CD4-positive, alpha-beta T cell (primary cell): ENCODE data around the gene CMTR1. TPM values are rescaled to one million over a fixed set of nuclear protein-coding genes. Genes with fewer than 3 reads are reported as not detected.

ENCODE experiments used
- ATAC-seq: fragments of 200-7000 bp; cut with Tn5 transposase; one replicate; pipeline ENCODE4 v1.10.0; 2022; ENCODE audit warnings: mild to moderate bottlenecking; ENCODE audit not compliant: poor library complexity
- CTCF ChIA-PET: fragments of 350-600 bp; sonication (Branson Sonifier 250); formaldehyde crosslinking; loops from one replicate; lab custom pipeline; 2021; ENCODE audit warnings: antibody characterized with exemption, inconsistent platforms; lab: Charles Lee
- POLR2A ChIA-PET: fragments of 350-600 bp; sonication (Branson Sonifier 250); formaldehyde crosslinking; loops from one replicate; lab custom pipeline; 2021; ENCODE audit warnings: antibody characterized with exemption, inconsistent platforms; lab: Charles Lee
- DNase-seq, 14 experiments: peaks; one replicate each; pipeline ENCODE4 v3.0.0-alpha.2; 2013 to 2020; ENCODE audit warnings: mixed read lengths in 2 of 14
- H3K27ac ChIP-seq, 2 donors: one replicate each; pipeline versions ENCODE4 v1.5.1 to v1.7.0; 2013; ENCODE audit warnings: low read length in 2 of 2, low read depth in 1 of 2, mild to moderate bottlenecking in 1 of 2
- H3K27me3 ChIP-seq, 2 experiments: 1 replicate in 1 of 2; 2 replicates in 1 of 2; pipeline versions ENCODE4 v1.6.1 to v1.7.0; 2013; ENCODE audit warnings: low read length in 2 of 2, control low read depth in 1 of 2, mild to moderate bottlenecking in 1 of 2, moderate library complexity in 1 of 2; ENCODE audit not compliant: insufficient read depth in 2 of 2, control insufficient read depth in 1 of 2
- H3K36me3 ChIP-seq: one replicate; pipeline ENCODE4 v1.6.1; 2013; ENCODE audit warnings: low read length, control low read depth; ENCODE audit not compliant: insufficient read depth
- H3K4me1 ChIP-seq: one replicate; pipeline ENCODE4 v1.6.1; 2013; ENCODE audit warnings: low read length, control low read depth; ENCODE audit not compliant: insufficient read depth
- H3K4me3 ChIP-seq: one replicate; pipeline ENCODE4 v1.5.1; 2013; ENCODE audit warnings: mild to moderate bottlenecking, low read length, moderate library complexity
- H3K9me3 ChIP-seq, 2 experiments: 1 replicate in 1 of 2; 2 replicates in 1 of 2; pipeline versions ENCODE4 v1.6.1 to v1.7.0; 2013; ENCODE audit warnings: low read length in 2 of 2, mild to moderate bottlenecking in 2 of 2, control low read depth in 1 of 2, moderate library complexity in 1 of 2; ENCODE audit not compliant: control insufficient read depth in 1 of 2, insufficient read depth in 1 of 2
- H3K27ac Mint-ChIP-seq: one replicate; pipeline ENCODE4 v1.8.0; 2020; ENCODE audit warnings: mixed read lengths
- H3K27me3 Mint-ChIP-seq: one replicate; pipeline ENCODE4 v1.8.0; 2021; ENCODE audit warnings: mixed read lengths
- H3K36me3 Mint-ChIP-seq: one replicate; pipeline ENCODE4 v1.8.0; 2021; ENCODE audit warnings: low read depth, mixed read lengths
- H3K4me1 Mint-ChIP-seq: one replicate; pipeline ENCODE4 v1.8.0; 2021; ENCODE audit warnings: low read depth, mixed read lengths
- H3K4me3 Mint-ChIP-seq: one replicate; pipeline ENCODE4 v1.8.0; 2020; ENCODE audit warnings: mild to moderate bottlenecking, mixed read lengths
- H3K9me3 Mint-ChIP-seq: one replicate; pipeline ENCODE4 v1.8.0; 2020; ENCODE audit warnings: mixed read lengths
- CTCF ChIP-seq: fragments of 200-600 bp; IDR thresholded peaks from one replicate; pipeline ENCODE4 v1.8.0; 2022; ENCODE audit warnings: antibody characterized with exemption, mild to moderate bottlenecking
- intact Hi-C, 2 experiments: fragments of 100-400 bp; cut with DNase I in 1 of 2; cut with micrococcal nuclease in 1 of 2; formaldehyde crosslinking; loops; one replicate each; pipeline versions ENCODE4 v1.15.1 to v1.9.0; 2023 to 2025; cut with DNase I, micrococcal nuclease
- total RNA-seq, 174 experiments: library from RNA in 2 of 174; stranded (reverse) in 2 of 174; gene quantifications; one replicate each; pipeline ENCODE4 v1.2.3 and lab custom pipeline; 2021 to 2026

Gene CMTR1
- total RNA-seq, 2 experiments from 2014 or later: 79.7 to 80.3 TPM

- Mint-ChIP-seq H3K4me1 (peaks cover 73% of the 10 kb centered on the region), H3K4me3 (no peak overlapping the region)
These were observed 90.4 kb downstream of the CMTR1 start for GRCh38 chr6:37523412-37523811.

GRCh38 chr6:37524025-37524969, 91.3 kb downstream of the CMTR1 start:
- Mint-ChIP-seq H3K4me3 (peak overlapping the region; percentile 11), H3K9me3 (no peaks in the 10 kb centered on the region), H3K27me3 (no peaks in the 10 kb centered on the region), H3K27ac (peak overlapping the region; percentile 60), H3K36me3 (peaks cover 48% of the 10 kb centered on the region), H3K4me1 (peaks cover 64% of the 10 kb centered on the region)
- no peak for TF ChIP-seq CTCF
- POLR2A ChIA-PET: interaction anchor here (1.9 to 2.1 kb wide), 2 partner anchors 14 to 22 kb away, joined by 5 to 9 read pairs; no protein-coding TSS in a partner anchor
- intact Hi-C loops: no loop called here
- no peaks in the 10 kb centered on the region for H3K9me3 ChIP-seq
- H3K4me1 ChIP-seq: peaks cover 39% of the 10 kb centered on the region
- peaks cover 4% of the 10 kb centered on the region for H3K36me3 ChIP-seq
- CTCF ChIA-PET: interaction anchor here (0.6 kb wide), 1 partner anchor 44 kb away, joined by 6 read pairs; no protein-coding TSS in a partner anchor
- DNase-seq (no peak), ATAC-seq (no peak)
- H3K4me3 ChIP-seq: no peak overlapping the region
- H3K27me3 ChIP-seq: no peaks in the 10 kb centered on the region
- H3K27ac ChIP-seq: no peak overlapping the region

More at GRCh38 chr6:37523412-37523811, 90.4 kb downstream of the CMTR1 start:
- peaks cover 46% of the 10 kb centered on the region for H3K4me1 ChIP-seq
- no peak overlapping the region for H3K4me3 ChIP-seq
- peaks cover 50% of the 10 kb centered on the region for H3K36me3 Mint-ChIP-seq
- peaks cover 4% of the 10 kb centered on the region for H3K36me3 ChIP-seq
- no peak overlapping the region for H3K27ac ChIP-seq
- no peaks in the 10 kb centered on the region for H3K27me3 Mint-ChIP-seq
- ATAC-seq (no peak), DNase-seq (no peak)
- ChIA-PET CTCF (no interaction called here), POLR2A (interaction anchor here (0.7 kb wide), 1 partner anchor 634 kb away, joined by 3 read pairs; no protein-coding TSS in a partner anchor)
- no peaks in the 10 kb centered on the region for H3K27me3 ChIP-seq
- H3K27ac Mint-ChIP-seq: no peak overlapping the region
- intact Hi-C loops: no loop called here
- H3K9me3 ChIP-seq: no peaks in the 10 kb centered on the region
- no peaks in the 10 kb centered on the region for H3K9me3 Mint-ChIP-seq
- TF ChIP-seq CTCF: no peak

- H3K27me3 ChIP-seq: no peaks in the 10 kb centered on the region
- no peak overlapping the region for H3K4me3 ChIP-seq
- intact Hi-C loops: no loop called here
- Mint-ChIP-seq H3K27me3 (no peaks in the 10 kb centered on the region), H3K27ac (peak overlapping the region; percentile 60), H3K9me3 (no peaks in the 10 kb centered on the region), H3K4me3 (no peak overlapping the region), H3K4me1 (peaks cover 61% of the 10 kb centered on the region), H3K36me3 (peaks cover 44% of the 10 kb centered on the region)
- no peak for TF ChIP-seq CTCF
- POLR2A ChIA-PET: interaction anchor here (1.0 to 2.1 kb wide), 3 partner anchors 8 to 22 kb away, joined by 5 to 9 read pairs (median 5); no protein-coding TSS in a partner anchor
- no peaks in the 10 kb centered on the region for H3K9me3 ChIP-seq
- CTCF ChIA-PET: interaction anchor here (1.5 kb wide), 1 partner anchor 34 kb away, joined by 3 read pairs; no protein-coding TSS in a partner anchor
- DNase-seq (no peak), ATAC-seq (no peak)
- no peak overlapping the region for H3K27ac ChIP-seq
- peaks cover 4% of the 10 kb centered on the region for H3K36me3 ChIP-seq
- H3K4me1 ChIP-seq: peaks cover 34% of the 10 kb centered on the region
These were observed 91.9 kb downstream of the CMTR1 start for GRCh38 chr6:37524970-37525318.
